HepG2 (cell line): ENCODE data around the gene CNGA3.

Source experiments
- CHD4 ChIP-seq: fragments of 200-600 bp; sonication (generic); IDR thresholded peaks from 2 replicates; pipeline ENCODE4 v1.7.0; 2017; ENCODE audit warnings: mild to moderate bottlenecking, low read length, borderline replicate concordance
- CREB1 ChIP-seq, 2 experiments: fragments of 450-650 bp in 1 of 2; IDR thresholded peaks; 2 replicates each; pipeline ENCODE4 v1.6.1; 2016 to 2017; ENCODE audit warnings: control low read depth in 1 of 2, mild to moderate bottlenecking in 1 of 2, missing compliant biosample characterization in 1 of 2, missing genetic modification characterization in 1 of 2
- EP300 ChIP-seq, 3 experiments: sonication (generic) in 1 of 3; formaldehyde crosslinking in 1 of 3; IDR thresholded peaks; 2 replicates each; pipeline versions ENCODE4 v1.5.1 to v1.6.1; 2011 to 2020; ENCODE audit warnings: low read depth in 2 of 3, low read length in 2 of 3, borderline replicate concordance in 1 of 3, improper control_type of control experiment in 1 of 3, mild to moderate bottlenecking in 1 of 3, missing genetic modification reagents in 1 of 3, moderate library complexity in 1 of 3
- HNRNPH1 ChIP-seq: fragments of 200-400 bp; formaldehyde crosslinking; optimal IDR thresholded peaks from 2 replicates; pipeline ENCODE3; 2017; ENCODE audit warnings: mild to moderate bottlenecking, low read depth, low read length
- MED1 ChIP-seq: sonication (generic); formaldehyde crosslinking; IDR thresholded peaks from 2 replicates; pipeline ENCODE4 v1.4.0; 2020; ENCODE audit warnings: missing genetic modification reagents
- MXI1 ChIP-seq: IDR thresholded peaks from 3 replicates; pipeline ENCODE4 v1.6.1; 2012; ENCODE audit warnings: low read depth, low read length, inconsistent platforms, borderline replicate concordance
- NFIC ChIP-seq: IDR thresholded peaks from 2 replicates; pipeline ENCODE4 v1.6.1; 2012; ENCODE audit warnings: mild to moderate bottlenecking, low read length, inconsistent platforms
- ZNF12 ChIP-seq: sonication (generic); formaldehyde crosslinking; IDR thresholded peaks from 2 replicates; pipeline ENCODE4 v1.5.0; 2020; ENCODE audit warnings: missing genetic modification reagents
- ZNF317 ChIP-seq: sonication (generic); formaldehyde crosslinking; IDR thresholded peaks from 2 replicates; pipeline ENCODE4 v1.5.0; 2020; ENCODE audit warnings: mild to moderate bottlenecking, missing genetic modification reagents
- TF ChIP-seq, protein P1 (sequence below): sonication (generic); formaldehyde crosslinking; IDR thresholded peaks from 2 replicates; pipeline ENCODE4 v1.5.0; 2020; ENCODE audit warnings: mild to moderate bottlenecking, missing genetic modification reagents, moderate library complexity
- TF ChIP-seq, protein P2 (sequence below): IDR thresholded peaks from 2 replicates; pipeline ENCODE4 v1.4.0; 2020; ENCODE audit warnings: mild to moderate bottlenecking, missing genetic modification reagents
- TF ChIP-seq, protein P3 (sequence below), 2 experiments: IDR thresholded peaks; 2 replicates each; pipeline ENCODE4 v1.6.1; 2011 to 2012; ENCODE audit warnings: low read length in 2 of 2, borderline replicate concordance in 1 of 2, low read depth in 1 of 2, mild to moderate bottlenecking in 1 of 2, moderate library complexity in 1 of 2

DNA sequence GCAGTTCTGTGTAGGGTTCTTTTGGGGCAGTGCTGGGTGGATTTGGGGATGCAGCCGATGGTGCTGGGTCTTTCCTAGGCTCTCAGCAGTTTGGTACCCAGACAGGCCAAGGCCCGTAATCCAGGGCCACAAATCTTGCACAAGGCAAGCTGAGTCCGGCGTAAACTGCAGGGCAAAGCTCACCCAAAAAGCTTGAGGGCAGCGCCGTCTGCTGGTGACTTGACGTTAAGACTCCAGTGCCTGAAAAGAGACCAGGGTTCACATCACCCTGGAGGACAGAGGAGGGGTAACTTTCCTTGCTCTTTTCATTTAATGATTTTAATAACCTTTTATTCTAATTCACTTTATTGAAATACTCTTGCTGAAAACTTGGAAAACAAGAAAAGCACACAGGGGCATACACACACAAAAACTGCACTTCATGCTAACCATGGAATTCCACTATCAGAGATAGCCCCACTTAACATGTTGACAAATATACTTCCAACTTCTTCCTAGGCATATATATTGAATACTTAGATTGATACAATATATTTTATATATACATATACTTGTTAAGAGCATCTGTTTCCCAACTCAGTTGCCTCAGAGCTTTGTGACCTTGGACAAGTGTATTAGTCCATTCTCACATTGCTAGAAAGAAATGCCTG lies 38.9 kb downstream of the CNGA3 start:
- TF ChIP-seq CHD4 (no peak), MXI1 (0 out of 3 replicates have a peak, but pooled peaks have one; percentile 37), CREB1 (IDR thresholded peaks at IDR 0.05) (no peak), CREB1 (CRISPR knock-in tag; IDR thresholded peaks at IDR 0.05) (no peak), ZNF12 (CRISPR knock-in tag) (0 out of 2 replicates have a peak, but pooled peaks have one; percentile 14), ZNF317 (CRISPR knock-in tag) (no peak), HNRNPH1 (no peak), EP300 (IDR thresholded peaks at IDR 0.05; ENCODE audit: low read depth in 2 of 2, low read length in 2 of 2) (no peak), EP300 (CRISPR knock-in tag; IDR thresholded peaks at IDR 0.05; ENCODE audit: borderline replicate concordance) (no peak), MED1 (CRISPR knock-in tag) (no peak), NFIC (no peak)
- TF ChIP-seq, protein P1, sequence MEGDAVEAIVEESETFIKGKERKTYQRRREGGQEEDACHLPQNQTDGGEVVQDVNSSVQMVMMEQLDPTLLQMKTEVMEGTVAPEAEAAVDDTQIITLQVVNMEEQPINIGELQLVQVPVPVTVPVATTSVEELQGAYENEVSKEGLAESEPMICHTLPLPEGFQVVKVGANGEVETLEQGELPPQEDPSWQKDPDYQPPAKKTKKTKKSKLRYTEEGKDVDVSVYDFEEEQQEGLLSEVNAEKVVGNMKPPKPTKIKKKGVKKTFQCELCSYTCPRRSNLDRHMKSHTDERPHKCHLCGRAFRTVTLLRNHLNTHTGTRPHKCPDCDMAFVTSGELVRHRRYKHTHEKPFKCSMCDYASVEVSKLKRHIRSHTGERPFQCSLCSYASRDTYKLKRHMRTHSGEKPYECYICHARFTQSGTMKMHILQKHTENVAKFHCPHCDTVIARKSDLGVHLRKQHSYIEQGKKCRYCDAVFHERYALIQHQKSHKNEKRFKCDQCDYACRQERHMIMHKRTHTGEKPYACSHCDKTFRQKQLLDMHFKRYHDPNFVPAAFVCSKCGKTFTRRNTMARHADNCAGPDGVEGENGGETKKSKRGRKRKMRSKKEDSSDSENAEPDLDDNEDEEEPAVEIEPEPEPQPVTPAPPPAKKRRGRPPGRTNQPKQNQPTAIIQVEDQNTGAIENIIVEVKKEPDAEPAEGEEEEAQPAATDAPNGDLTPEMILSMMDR, result peak; percentile 98
- TF ChIP-seq, protein P2, sequence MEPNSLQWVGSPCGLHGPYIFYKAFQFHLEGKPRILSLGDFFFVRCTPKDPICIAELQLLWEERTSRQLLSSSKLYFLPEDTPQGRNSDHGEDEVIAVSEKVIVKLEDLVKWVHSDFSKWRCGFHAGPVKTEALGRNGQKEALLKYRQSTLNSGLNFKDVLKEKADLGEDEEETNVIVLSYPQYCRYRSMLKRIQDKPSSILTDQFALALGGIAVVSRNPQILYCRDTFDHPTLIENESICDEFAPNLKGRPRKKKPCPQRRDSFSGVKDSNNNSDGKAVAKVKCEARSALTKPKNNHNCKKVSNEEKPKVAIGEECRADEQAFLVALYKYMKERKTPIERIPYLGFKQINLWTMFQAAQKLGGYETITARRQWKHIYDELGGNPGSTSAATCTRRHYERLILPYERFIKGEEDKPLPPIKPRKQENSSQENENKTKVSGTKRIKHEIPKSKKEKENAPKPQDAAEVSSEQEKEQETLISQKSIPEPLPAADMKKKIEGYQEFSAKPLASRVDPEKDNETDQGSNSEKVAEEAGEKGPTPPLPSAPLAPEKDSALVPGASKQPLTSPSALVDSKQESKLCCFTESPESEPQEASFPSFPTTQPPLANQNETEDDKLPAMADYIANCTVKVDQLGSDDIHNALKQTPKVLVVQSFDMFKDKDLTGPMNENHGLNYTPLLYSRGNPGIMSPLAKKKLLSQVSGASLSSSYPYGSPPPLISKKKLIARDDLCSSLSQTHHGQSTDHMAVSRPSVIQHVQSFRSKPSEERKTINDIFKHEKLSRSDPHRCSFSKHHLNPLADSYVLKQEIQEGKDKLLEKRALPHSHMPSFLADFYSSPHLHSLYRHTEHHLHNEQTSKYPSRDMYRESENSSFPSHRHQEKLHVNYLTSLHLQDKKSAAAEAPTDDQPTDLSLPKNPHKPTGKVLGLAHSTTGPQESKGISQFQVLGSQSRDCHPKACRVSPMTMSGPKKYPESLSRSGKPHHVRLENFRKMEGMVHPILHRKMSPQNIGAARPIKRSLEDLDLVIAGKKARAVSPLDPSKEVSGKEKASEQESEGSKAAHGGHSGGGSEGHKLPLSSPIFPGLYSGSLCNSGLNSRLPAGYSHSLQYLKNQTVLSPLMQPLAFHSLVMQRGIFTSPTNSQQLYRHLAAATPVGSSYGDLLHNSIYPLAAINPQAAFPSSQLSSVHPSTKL (CRISPR knock-in tag), result peak; percentile 30; the same call in 1 of the 2 replicates
- TF ChIP-seq, protein P3, sequence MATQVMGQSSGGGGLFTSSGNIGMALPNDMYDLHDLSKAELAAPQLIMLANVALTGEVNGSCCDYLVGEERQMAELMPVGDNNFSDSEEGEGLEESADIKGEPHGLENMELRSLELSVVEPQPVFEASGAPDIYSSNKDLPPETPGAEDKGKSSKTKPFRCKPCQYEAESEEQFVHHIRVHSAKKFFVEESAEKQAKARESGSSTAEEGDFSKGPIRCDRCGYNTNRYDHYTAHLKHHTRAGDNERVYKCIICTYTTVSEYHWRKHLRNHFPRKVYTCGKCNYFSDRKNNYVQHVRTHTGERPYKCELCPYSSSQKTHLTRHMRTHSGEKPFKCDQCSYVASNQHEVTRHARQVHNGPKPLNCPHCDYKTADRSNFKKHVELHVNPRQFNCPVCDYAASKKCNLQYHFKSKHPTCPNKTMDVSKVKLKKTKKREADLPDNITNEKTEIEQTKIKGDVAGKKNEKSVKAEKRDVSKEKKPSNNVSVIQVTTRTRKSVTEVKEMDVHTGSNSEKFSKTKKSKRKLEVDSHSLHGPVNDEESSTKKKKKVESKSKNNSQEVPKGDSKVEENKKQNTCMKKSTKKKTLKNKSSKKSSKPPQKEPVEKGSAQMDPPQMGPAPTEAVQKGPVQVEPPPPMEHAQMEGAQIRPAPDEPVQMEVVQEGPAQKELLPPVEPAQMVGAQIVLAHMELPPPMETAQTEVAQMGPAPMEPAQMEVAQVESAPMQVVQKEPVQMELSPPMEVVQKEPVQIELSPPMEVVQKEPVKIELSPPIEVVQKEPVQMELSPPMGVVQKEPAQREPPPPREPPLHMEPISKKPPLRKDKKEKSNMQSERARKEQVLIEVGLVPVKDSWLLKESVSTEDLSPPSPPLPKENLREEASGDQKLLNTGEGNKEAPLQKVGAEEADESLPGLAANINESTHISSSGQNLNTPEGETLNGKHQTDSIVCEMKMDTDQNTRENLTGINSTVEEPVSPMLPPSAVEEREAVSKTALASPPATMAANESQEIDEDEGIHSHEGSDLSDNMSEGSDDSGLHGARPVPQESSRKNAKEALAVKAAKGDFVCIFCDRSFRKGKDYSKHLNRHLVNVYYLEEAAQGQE (IDR thresholded peaks at IDR 0.05; ENCODE audit: borderline replicate concordance in 1 of 2, low read depth in 1 of 2, low read length in 2 of 2), result no peak
